ENCODE measurements around the gene ZNF470. TPM values are rescaled to one million over a fixed set of nuclear protein-coding genes. Genes with fewer than 3 reads are reported as not detected.
A peak's percentile ranks its signal among the peaks of the same experiment; 100 is the strongest.

The ZNF470 gene
- total RNA-seq, 2 experiments from 2014 or later = 7.3 to 8.8 TPM

GRCh38 chr19:56619121-56619520 is 51.9 kb downstream of the ZNF470 start:
- Mint-ChIP-seq H3K4me1 (no peaks in the 10 kb centered on the region), H3K4me3 (no peak overlapping the region), H3K36me3 (peaks cover 61% of the 10 kb centered on the region), H3K9me3 (peaks cover 35% of the 10 kb centered on the region), H3K27ac (no peak overlapping the region), H3K27me3 (no peaks in the 10 kb centered on the region)
- DNase-seq (no peak), ATAC-seq (ENCODE audit: low read depth) (no peak)
- POLR2A ChIA-PET = no interaction called here

- Mint-ChIP-seq H3K36me3 (peaks cover 55% of the 10 kb centered on the region), H3K4me3 (no peak overlapping the region), H3K9me3 (peaks cover 33% of the 10 kb centered on the region), H3K4me1 (no peaks in the 10 kb centered on the region), H3K27me3 (no peaks in the 10 kb centered on the region), H3K27ac (no peak overlapping the region)
- ATAC-seq (ENCODE audit: low read depth) (no peak), DNase-seq (no peak)
- POLR2A ChIA-PET = no interaction called here
Observed at GRCh38 chr19:56622374-56622773, 55.1 kb downstream of the ZNF470 start.

GRCh38 chr19:56623006-56623405 is 55.7 kb downstream of the ZNF470 start:
- no peak overlapping the region for H3K27ac Mint-ChIP-seq
- H3K36me3 Mint-ChIP-seq = peaks cover 50% of the 10 kb centered on the region
- POLR2A ChIA-PET = no interaction called here
- H3K4me3 Mint-ChIP-seq = no peak overlapping the region
- H3K27me3 Mint-ChIP-seq = no peaks in the 10 kb centered on the region
- DNase-seq = no peak
- ATAC-seq (ENCODE audit: low read depth) = no peak
- peaks cover 28% of the 10 kb centered on the region for H3K9me3 Mint-ChIP-seq
- no peaks in the 10 kb centered on the region for H3K4me1 Mint-ChIP-seq

GRCh38 chr19:56625708-56626107 is 58.4 kb downstream of the ZNF470 start:
- peaks cover 28% of the 10 kb centered on the region for H3K9me3 Mint-ChIP-seq
- H3K4me1 Mint-ChIP-seq = no peaks in the 10 kb centered on the region

GRCh38 chr19:56633021-56633420 is 65.8 kb downstream of the ZNF470 start:
- DNase-seq = no peak
- Mint-ChIP-seq H3K9me3 (peaks cover 38% of the 10 kb centered on the region), H3K4me3 (no peak overlapping the region), H3K27ac (no peak overlapping the region), H3K4me1 (no peaks in the 10 kb centered on the region), H3K27me3 (no peaks in the 10 kb centered on the region), H3K36me3 (no peaks in the 10 kb centered on the region)
- no peak for ATAC-seq (ENCODE audit: low read depth)
- POLR2A ChIA-PET = no interaction called here

More at GRCh38 chr19:56625708-56626107, 58.4 kb downstream of the ZNF470 start:
- ATAC-seq (ENCODE audit: low read depth) (no peak), DNase-seq (no peak)
- POLR2A ChIA-PET = no interaction called here
- H3K27me3 Mint-ChIP-seq = no peaks in the 10 kb centered on the region
- H3K4me3 Mint-ChIP-seq = no peak overlapping the region
- H3K27ac Mint-ChIP-seq = no peak overlapping the region
- H3K36me3 Mint-ChIP-seq = peaks cover 37% of the 10 kb centered on the region

GRCh38 chr19:56637976-56638555 is 70.8 kb downstream of the ZNF470 start:
- H3K27ac Mint-ChIP-seq = no peak overlapping the region
- peak; percentile 80 for DNase-seq
- no peaks in the 10 kb centered on the region for H3K4me1 Mint-ChIP-seq
- ATAC-seq (ENCODE audit: low read depth) = peak; percentile 71
- H3K9me3 Mint-ChIP-seq = peaks cover 34% of the 10 kb centered on the region
- peaks cover 4% of the 10 kb centered on the region for H3K36me3 Mint-ChIP-seq
- H3K27me3 Mint-ChIP-seq = no peaks in the 10 kb centered on the region
- no peak overlapping the region for H3K4me3 Mint-ChIP-seq
- POLR2A ChIA-PET = no interaction called here

Other genes starting within 250 kb of the ZNF470 start
- 1 to 10 TPM; 5.0 to 5.5 TPM for gene ZNF582, start 173.9 kb upstream of the ZNF470 start, total RNA-seq
- gene ZNF583, start 163.1 kb upstream of the ZNF470 start, total RNA-seq = 1 to 10 TPM; 8.5 to 9.2 TPM
- gene ZNF667, start 90.1 kb upstream of the ZNF470 start, total RNA-seq = 1 to 10 TPM; 2.0 TPM
- gene ZNF471, start 59.6 kb upstream of the ZNF470 start, total RNA-seq = 1 to 10 TPM; 1.5 to 4.0 TPM
- 10 to 100 TPM; 12.2 TPM for gene ZFP28, start 28.5 kb upstream of the ZNF470 start, total RNA-seq
- gene ZNF71, start 27.8 kb downstream of the ZNF470 start, total RNA-seq = 1 to 10 TPM; 8.3 to 8.5 TPM
- under 1 TPM in 1 of 2 experiments, not detected in 1; 0.39 TPM for gene SMIM17, start 75.7 kb downstream of the ZNF470 start, total RNA-seq
- gene ZNF835, start 104.3 kb downstream of the ZNF470 start, total RNA-seq = 1 to 10 TPM; 3.8 to 6.5 TPM